Measurements from ENCODE around the gene SLC45A3.

Gene SLC45A3

DNA sequence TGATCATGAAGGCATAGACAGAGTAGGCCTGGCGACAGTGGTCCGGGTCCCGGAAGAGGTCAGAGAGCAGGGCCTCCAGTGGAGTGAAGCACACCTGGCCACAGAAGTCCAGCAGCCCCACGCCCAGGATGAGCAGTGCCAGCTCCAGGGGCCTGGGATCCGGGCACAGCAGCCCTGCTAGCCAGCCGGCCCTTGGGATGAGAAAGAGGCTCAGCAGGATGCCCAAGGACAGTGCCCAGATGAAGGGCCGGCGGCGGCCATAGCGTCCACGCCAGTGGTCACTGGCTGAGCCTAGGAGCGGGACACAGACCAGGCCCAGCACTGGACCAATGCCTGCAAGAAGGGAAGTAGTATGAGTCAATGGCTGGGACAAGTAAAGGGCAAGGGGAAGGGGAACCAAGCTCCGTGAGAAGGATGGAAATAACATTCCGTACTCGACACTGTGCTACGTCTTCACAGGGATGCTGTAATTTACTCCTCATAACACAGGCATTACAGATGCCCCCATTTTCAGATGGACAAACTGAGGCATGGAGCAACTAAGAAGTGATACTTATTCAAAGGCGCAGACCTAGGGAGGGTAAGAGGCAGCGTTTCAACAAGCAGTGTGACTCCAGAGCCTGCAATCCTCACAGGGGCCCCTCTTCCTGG, 16.9 kb downstream of the SLC45A3 start:
- no peak for TF ChIP-seq FOXP2 (optimal IDR thresholded peaks at IDR 0.05; ENCODE audit: borderline replicate concordance, extremely low read depth, extremely low read length, insufficient read depth)
- TF ChIP-seq SIN3A (IDR thresholded peaks at IDR 0.05; ENCODE audit: borderline replicate concordance, insufficient read depth, low read length): no peak
- TF ChIP-seq, protein P1, sequence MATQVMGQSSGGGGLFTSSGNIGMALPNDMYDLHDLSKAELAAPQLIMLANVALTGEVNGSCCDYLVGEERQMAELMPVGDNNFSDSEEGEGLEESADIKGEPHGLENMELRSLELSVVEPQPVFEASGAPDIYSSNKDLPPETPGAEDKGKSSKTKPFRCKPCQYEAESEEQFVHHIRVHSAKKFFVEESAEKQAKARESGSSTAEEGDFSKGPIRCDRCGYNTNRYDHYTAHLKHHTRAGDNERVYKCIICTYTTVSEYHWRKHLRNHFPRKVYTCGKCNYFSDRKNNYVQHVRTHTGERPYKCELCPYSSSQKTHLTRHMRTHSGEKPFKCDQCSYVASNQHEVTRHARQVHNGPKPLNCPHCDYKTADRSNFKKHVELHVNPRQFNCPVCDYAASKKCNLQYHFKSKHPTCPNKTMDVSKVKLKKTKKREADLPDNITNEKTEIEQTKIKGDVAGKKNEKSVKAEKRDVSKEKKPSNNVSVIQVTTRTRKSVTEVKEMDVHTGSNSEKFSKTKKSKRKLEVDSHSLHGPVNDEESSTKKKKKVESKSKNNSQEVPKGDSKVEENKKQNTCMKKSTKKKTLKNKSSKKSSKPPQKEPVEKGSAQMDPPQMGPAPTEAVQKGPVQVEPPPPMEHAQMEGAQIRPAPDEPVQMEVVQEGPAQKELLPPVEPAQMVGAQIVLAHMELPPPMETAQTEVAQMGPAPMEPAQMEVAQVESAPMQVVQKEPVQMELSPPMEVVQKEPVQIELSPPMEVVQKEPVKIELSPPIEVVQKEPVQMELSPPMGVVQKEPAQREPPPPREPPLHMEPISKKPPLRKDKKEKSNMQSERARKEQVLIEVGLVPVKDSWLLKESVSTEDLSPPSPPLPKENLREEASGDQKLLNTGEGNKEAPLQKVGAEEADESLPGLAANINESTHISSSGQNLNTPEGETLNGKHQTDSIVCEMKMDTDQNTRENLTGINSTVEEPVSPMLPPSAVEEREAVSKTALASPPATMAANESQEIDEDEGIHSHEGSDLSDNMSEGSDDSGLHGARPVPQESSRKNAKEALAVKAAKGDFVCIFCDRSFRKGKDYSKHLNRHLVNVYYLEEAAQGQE (IDR thresholded peaks at IDR 0.05; ENCODE audit: insufficient read depth in 1 of 2, low read depth in 2 of 2, low read length in 2 of 2): no peak
- no peak for TF ChIP-seq POLR2AphosphoS5 (IDR thresholded peaks at IDR 0.05; ENCODE audit: low read depth, low read length)
- no peak for TF ChIP-seq TAF1 (IDR thresholded peaks at IDR 0.05; ENCODE audit: borderline replicate concordance, insufficient read depth, low read length)

DNA sequence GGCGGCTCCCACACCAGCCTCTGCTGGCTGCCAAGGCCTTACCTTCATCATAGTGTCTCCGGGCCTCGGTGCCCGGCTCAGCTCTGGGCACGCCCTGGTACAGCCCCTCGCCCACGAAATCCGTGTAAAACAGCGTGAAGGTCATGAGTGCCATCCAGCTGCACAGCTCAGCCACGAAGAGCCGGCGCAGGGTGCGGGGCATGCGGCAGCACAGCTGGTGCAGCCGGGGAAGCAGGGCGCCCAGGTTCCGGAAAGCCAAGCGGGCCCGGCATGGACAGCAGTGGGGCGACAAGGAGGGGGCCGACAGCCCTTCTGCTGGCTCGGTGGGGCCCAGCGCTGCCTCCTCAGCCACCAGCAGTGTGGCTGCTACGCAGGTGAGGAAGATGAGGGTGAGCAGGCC, 17.5 kb downstream of the SLC45A3 start:
- TF ChIP-seq, protein P1 (IDR thresholded peaks at IDR 0.05; ENCODE audit: insufficient read depth in 1 of 2, low read depth in 2 of 2, low read length in 2 of 2): no peak
- TF ChIP-seq FOXP2 (optimal IDR thresholded peaks at IDR 0.05; ENCODE audit: borderline replicate concordance, extremely low read depth, extremely low read length, insufficient read depth) (no peak), SIN3A (IDR thresholded peaks at IDR 0.05; ENCODE audit: borderline replicate concordance, insufficient read depth, low read length) (no peak), POLR2AphosphoS5 (IDR thresholded peaks at IDR 0.05; ENCODE audit: low read depth, low read length) (no peak), TAF1 (IDR thresholded peaks at IDR 0.05; ENCODE audit: borderline replicate concordance, insufficient read depth, low read length) (no peak)

DNA sequence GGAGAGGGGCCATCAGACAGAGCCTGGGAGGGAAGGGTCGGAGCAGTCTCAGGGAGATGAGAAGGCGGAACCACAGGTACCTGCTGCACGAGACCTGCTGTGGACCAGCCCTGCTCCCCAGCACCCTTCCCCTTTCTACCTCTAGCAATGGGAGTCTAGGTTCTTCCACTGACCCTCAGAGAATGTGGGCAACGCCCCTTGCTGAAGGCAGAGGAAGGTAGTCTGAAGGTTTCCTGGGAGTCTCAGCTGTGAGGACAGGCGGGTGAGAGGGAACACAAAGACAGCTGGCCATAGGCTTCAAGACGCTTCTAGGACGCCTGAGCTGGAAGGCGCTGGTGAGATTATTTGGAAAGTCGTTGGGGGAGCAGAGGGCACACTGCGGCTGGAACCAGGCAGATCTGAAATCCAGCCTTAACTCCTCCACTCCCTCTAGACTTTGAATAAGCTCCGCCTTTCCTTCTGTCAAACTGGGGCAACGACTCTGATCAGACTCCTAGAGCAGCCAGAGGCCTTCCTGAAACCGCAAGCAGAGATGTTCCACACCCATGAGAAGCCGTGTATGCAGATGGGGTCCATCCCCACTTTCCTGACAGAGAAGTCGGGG, 18.1 kb downstream of the SLC45A3 start:
- TF ChIP-seq FOXP2 (optimal IDR thresholded peaks at IDR 0.05; ENCODE audit: borderline replicate concordance, extremely low read depth, extremely low read length, insufficient read depth) (no peak), TAF1 (IDR thresholded peaks at IDR 0.05; ENCODE audit: borderline replicate concordance, insufficient read depth, low read length) (no peak), SIN3A (IDR thresholded peaks at IDR 0.05; ENCODE audit: borderline replicate concordance, insufficient read depth, low read length) (no peak)
- TF ChIP-seq, protein P1 (IDR thresholded peaks at IDR 0.05; ENCODE audit: insufficient read depth in 1 of 2, low read depth in 2 of 2, low read length in 2 of 2): no peak

DNA sequence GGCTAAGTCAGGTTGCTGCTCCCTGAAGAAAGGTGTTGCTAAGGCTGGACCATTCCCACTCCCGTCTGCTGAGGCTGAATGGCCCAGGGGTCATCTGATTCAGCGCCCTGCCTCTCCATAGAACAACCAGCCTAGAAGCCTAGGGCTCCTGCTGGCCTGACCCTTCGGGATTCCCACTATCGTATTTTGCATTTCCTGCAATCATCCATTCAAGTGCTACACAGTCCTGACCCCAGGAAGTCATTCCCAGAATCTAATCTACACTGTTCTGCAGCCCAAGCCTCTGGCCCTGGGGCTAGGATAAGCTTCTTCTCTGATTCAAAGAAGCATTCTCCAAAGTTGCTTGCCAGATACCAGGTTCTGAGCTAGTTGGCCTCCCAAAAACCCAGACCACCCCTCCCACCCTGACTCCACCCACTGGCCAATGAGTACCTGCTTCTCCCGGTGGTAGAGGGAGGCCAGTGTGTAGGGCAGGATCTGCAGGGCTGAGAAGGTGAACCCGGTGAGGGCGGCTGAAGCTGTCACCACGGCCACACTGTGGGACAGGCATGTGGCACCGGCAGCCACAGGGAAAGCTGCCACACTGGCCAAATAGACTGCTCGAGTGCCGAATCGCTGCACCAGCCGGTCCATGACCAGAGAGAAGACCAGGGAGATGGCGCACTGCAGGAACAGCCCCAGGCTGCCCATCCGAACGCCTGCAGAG, 18.7 kb downstream of the SLC45A3 start:
- no peak for TF ChIP-seq POLR2AphosphoS5 (IDR thresholded peaks at IDR 0.05; ENCODE audit: low read depth, low read length)
- TF ChIP-seq TAF1 (IDR thresholded peaks at IDR 0.05; ENCODE audit: borderline replicate concordance, insufficient read depth, low read length): no peak
- no peak for TF ChIP-seq FOXP2 (optimal IDR thresholded peaks at IDR 0.05; ENCODE audit: borderline replicate concordance, extremely low read depth, extremely low read length, insufficient read depth)
- no peak for TF ChIP-seq SIN3A (IDR thresholded peaks at IDR 0.05; ENCODE audit: borderline replicate concordance, insufficient read depth, low read length)
- TF ChIP-seq, protein P1 (IDR thresholded peaks at IDR 0.05; ENCODE audit: insufficient read depth in 1 of 2, low read depth in 2 of 2, low read length in 2 of 2): no peak
